Neural progenitor cell (in vitro differentiated cells): ENCODE measurements around the gene ACTRT2. TPM values are rescaled to one million over a fixed set of nuclear protein-coding genes. Genes with fewer than 3 reads are reported as not detected.

ENCODE experiments used
- DNase-seq: peaks from one replicate; pipeline ENCODE4 v3.0.0-alpha.2; 2016; ENCODE audit warnings: low spot score
- H2AFZ ChIP-seq: fragments of 200-600 bp; sonication (generic); replicated peaks from 2 replicates; pipeline ENCODE4 v1.6.1; 2016; ENCODE audit warnings: antibody characterized with exemption
- H3F3A ChIP-seq: fragments of 200-600 bp; sonication (generic); 2 replicates; pipeline ENCODE4 v1.6.1; 2016; ENCODE audit warnings: antibody characterized with exemption, low read depth
- H3K27ac ChIP-seq: fragments of 200-600 bp; sonication (generic); 2 replicates; pipeline ENCODE4 v1.5.1; 2016; ENCODE audit warnings: mild to moderate bottlenecking
- H3K27me3 ChIP-seq: fragments of 200-600 bp; sonication (generic); 2 replicates; pipeline ENCODE4 v1.6.1; 2016; ENCODE audit warnings: mild to moderate bottlenecking, moderate library complexity
- H3K36me3 ChIP-seq: fragments of 200-600 bp; sonication (generic); 2 replicates; pipeline ENCODE4 v1.5.1; 2016
- H3K4me1 ChIP-seq: fragments of 200-600 bp; sonication (generic); 2 replicates; pipeline ENCODE4 v1.6.1; 2016; ENCODE audit warnings: mixed run types
- H3K4me2 ChIP-seq: fragments of 200-600 bp; sonication (generic); 2 replicates; pipeline ENCODE4 v1.6.1; 2016
- H3K4me3 ChIP-seq: fragments of 200-600 bp; sonication (generic); 2 replicates; pipeline ENCODE4 v1.5.1; 2016
- H3K79me2 ChIP-seq: fragments of 200-600 bp; sonication (generic); 2 replicates; pipeline ENCODE4 v1.6.1; 2016; ENCODE audit warnings: low read depth
- H3K9ac ChIP-seq: fragments of 200-600 bp; sonication (generic); 2 replicates; pipeline ENCODE4 v1.6.1; 2016
- H3K9me3 ChIP-seq: fragments of 200-600 bp; sonication (generic); 2 replicates; pipeline ENCODE4 v1.5.1; 2016; ENCODE audit warnings: low read depth
- H4K20me1 ChIP-seq: fragments of 200-600 bp; sonication (generic); 2 replicates; pipeline ENCODE4 v1.6.1; 2016; ENCODE audit warnings: low read depth
- H3K27ac Mint-ChIP-seq: 3 replicates; pipeline ENCODE4 v1.8.0; 2021; ENCODE audit warnings: mixed read lengths
- H3K27me3 Mint-ChIP-seq: 2 replicates; pipeline ENCODE4 v1.8.0; 2022; ENCODE audit warnings: low read depth, mild to moderate bottlenecking, inconsistent platforms, moderate library complexity, mixed read lengths; ENCODE audit not compliant: insufficient read depth
- H3K36me3 Mint-ChIP-seq: 3 replicates; pipeline ENCODE4 v1.8.0; 2021; ENCODE audit warnings: mixed read lengths
- H3K4me1 Mint-ChIP-seq: 3 replicates; pipeline ENCODE4 v1.8.0; 2021; ENCODE audit warnings: mixed read lengths
- H3K4me3 Mint-ChIP-seq: 3 replicates; pipeline ENCODE4 v1.8.0; 2021; ENCODE audit warnings: mild to moderate bottlenecking, moderate library complexity, mixed read lengths
- H3K9me3 Mint-ChIP-seq: 3 replicates; pipeline ENCODE4 v1.8.0; 2020; ENCODE audit warnings: mixed read lengths
- EZH2 ChIP-seq: fragments of 200-600 bp; sonication (generic); IDR thresholded peaks from 2 replicates; pipeline ENCODE4 v1.6.1; 2017; ENCODE audit warnings: antibody characterized with exemption, mild to moderate bottlenecking, moderate library complexity
- EZH2phosphoT487 ChIP-seq: fragments of 200-600 bp; sonication (generic); IDR thresholded peaks from 2 replicates; pipeline ENCODE4 v1.6.1; 2017; ENCODE audit warnings: antibody characterized with exemption
- total RNA-seq: library from RNA; depleted of rRNA; stranded (reverse); fragments of >200 nt; gene quantifications from 2 replicates; pipeline ENCODE4 v1.2.3, GENCODE V29; 2015; ENCODE audit warnings: low replicate concordance
- TF ChIP-seq, protein P1 (sequence below): fragments of 200-600 bp; sonication (generic); IDR thresholded peaks from 2 replicates; pipeline ENCODE4 v1.5.1; 2017; ENCODE audit warnings: antibody characterized with exemption, mild to moderate bottlenecking

Gene ACTRT2
- total RNA-seq, 1 donor from 2014 or later = not detected

DNA sequence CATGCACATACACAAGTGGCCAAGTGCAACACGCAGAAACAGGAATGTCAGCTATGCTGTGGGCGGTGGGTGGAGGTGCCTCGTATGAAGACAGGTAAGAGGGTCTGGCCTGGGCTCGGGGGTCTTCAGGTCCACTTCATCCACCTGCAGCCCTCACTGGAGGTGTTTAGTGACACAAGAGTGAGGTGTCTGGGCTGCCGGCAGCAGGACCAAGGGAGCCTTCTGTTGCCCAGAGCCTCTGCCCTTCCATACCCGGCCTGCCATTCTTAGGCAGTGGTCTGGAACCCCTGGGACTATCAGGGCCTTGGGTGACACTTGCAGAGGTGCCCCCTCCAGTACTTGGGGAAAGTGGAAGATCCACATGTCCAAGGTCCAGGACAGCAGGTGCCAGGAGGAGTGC is 21.7 kb upstream of the ACTRT2 start:
- Histone ChIP-seq H3K27me3 (no peaks in the 10 kb centered on the region), H2AFZ (no peak overlapping the region), H3K4me2 (no peak overlapping the region), H3K4me1 (no peaks in the 10 kb centered on the region), H3K36me3 (no peaks in the 10 kb centered on the region), H4K20me1 (no peaks in the 10 kb centered on the region), H3K79me2 (no peaks in the 10 kb centered on the region), H3K9me3 (peaks cover 5% of the 10 kb centered on the region), H3K9ac (no peak overlapping the region), H3K4me3 (no peak overlapping the region), H3F3A (no peaks in the 10 kb centered on the region), H3K27ac (no peak overlapping the region)
- no peak for DNase-seq
- peaks cover 11% of the 10 kb centered on the region for H3K27me3 Mint-ChIP-seq
- no peaks in the 10 kb centered on the region for H3K36me3 Mint-ChIP-seq
- no peak overlapping the region for H3K4me3 Mint-ChIP-seq
- H3K4me1 Mint-ChIP-seq = no peaks in the 10 kb centered on the region
- TF ChIP-seq EZH2phosphoT487 (no peak), EZH2 (no peak)
- TF ChIP-seq, protein P1, sequence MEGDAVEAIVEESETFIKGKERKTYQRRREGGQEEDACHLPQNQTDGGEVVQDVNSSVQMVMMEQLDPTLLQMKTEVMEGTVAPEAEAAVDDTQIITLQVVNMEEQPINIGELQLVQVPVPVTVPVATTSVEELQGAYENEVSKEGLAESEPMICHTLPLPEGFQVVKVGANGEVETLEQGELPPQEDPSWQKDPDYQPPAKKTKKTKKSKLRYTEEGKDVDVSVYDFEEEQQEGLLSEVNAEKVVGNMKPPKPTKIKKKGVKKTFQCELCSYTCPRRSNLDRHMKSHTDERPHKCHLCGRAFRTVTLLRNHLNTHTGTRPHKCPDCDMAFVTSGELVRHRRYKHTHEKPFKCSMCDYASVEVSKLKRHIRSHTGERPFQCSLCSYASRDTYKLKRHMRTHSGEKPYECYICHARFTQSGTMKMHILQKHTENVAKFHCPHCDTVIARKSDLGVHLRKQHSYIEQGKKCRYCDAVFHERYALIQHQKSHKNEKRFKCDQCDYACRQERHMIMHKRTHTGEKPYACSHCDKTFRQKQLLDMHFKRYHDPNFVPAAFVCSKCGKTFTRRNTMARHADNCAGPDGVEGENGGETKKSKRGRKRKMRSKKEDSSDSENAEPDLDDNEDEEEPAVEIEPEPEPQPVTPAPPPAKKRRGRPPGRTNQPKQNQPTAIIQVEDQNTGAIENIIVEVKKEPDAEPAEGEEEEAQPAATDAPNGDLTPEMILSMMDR = no peak
- no peak overlapping the region for H3K27ac Mint-ChIP-seq
- H3K9me3 Mint-ChIP-seq = peaks cover 11% of the 10 kb centered on the region

- Histone ChIP-seq H2AFZ (no peak overlapping the region), H3K4me3 (no peak overlapping the region), H3K27me3 (no peaks in the 10 kb centered on the region), H3K4me1 (no peaks in the 10 kb centered on the region), H3K9me3 (peaks cover 5% of the 10 kb centered on the region), H3F3A (no peaks in the 10 kb centered on the region), H3K27ac (no peak overlapping the region), H3K4me2 (no peak overlapping the region), H3K9ac (no peak overlapping the region), H3K36me3 (no peaks in the 10 kb centered on the region), H4K20me1 (no peaks in the 10 kb centered on the region), H3K79me2 (no peaks in the 10 kb centered on the region)
- TF ChIP-seq, protein P1 = no peak
- no peak for TF ChIP-seq EZH2phosphoT487
- TF ChIP-seq EZH2 = no peak
- Mint-ChIP-seq H3K36me3 (no peaks in the 10 kb centered on the region), H3K4me1 (no peaks in the 10 kb centered on the region), H3K4me3 (no peak overlapping the region), H3K27ac (no peak overlapping the region), H3K9me3 (peaks cover 11% of the 10 kb centered on the region), H3K27me3 (peaks cover 11% of the 10 kb centered on the region)
- no peak for DNase-seq
Observed at GRCh38 chr1:3000214-3000613, 21.1 kb upstream of the ACTRT2 start.

DNA sequence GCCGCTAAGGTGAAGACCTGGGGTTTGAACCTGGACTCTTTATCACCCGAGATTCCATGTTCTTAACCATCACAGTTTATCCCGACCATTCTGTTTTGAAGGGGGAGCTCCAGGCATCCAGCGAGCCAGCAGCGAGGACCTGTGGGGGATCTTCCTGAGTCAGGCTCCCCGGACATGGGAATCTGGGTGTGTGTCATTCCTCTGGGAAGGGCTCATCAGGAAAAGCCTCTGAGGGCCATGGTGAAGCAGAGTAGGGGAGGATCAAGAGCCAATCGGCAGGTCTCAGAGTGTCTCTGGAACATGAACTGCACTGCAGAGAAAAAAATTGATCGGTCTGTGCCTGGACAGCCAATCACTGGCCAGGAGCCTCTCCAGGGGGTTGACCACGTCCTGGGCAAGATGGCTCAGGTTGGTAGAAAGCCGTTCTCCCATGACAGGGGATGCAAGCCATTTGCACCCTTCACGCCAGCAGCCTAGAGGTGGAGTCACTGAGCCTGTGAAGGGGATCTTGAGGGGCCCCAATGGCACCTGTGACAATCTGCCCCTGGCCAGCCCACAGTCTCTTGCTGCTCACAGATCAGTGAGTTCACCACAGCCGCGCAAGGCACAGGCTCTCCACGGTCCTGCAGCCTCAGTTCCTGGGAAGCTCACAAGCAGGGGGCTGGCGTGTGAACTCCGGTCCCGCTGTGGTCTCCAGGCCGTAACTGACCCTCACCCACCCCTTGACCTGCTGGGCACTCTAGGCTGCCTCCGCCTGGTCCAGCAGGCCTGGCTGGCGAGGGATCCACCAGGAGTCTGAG is 20.4 kb upstream of the ACTRT2 start:
- Histone ChIP-seq H3F3A (no peaks in the 10 kb centered on the region), H3K9me3 (peaks cover 5% of the 10 kb centered on the region)
- DNase-seq = no peak

More for the DNA sequence above, 20.4 kb upstream of the ACTRT2 start:
- TF ChIP-seq EZH2phosphoT487 (no peak), EZH2 (no peak)
- TF ChIP-seq, protein P1 = no peak
- Histone ChIP-seq H4K20me1 (no peaks in the 10 kb centered on the region), H3K9ac (no peak overlapping the region), H2AFZ (no peak overlapping the region), H3K79me2 (no peaks in the 10 kb centered on the region), H3K4me3 (no peak overlapping the region), H3K27me3 (no peaks in the 10 kb centered on the region), H3K27ac (no peak overlapping the region), H3K4me2 (no peak overlapping the region), H3K4me1 (no peaks in the 10 kb centered on the region), H3K36me3 (no peaks in the 10 kb centered on the region)
- Mint-ChIP-seq H3K36me3 (no peaks in the 10 kb centered on the region), H3K27me3 (peaks cover 11% of the 10 kb centered on the region), H3K4me3 (no peak overlapping the region), H3K4me1 (no peaks in the 10 kb centered on the region), H3K9me3 (peaks cover 7% of the 10 kb centered on the region), H3K27ac (no peak overlapping the region)
